Sigmoid colon (tissue), 4 donors: ENCODE data around the gene TPCN2.

Source experiments
- POLR2A ChIP-seq, 2 donors: fragments of 450-650 bp; IDR thresholded peaks; one replicate each; pipeline ENCODE4 v1.6.1; 2016; ENCODE audit warnings: antibody characterized with exemption in 2 of 2, mild to moderate bottlenecking in 2 of 2, moderate library complexity in 2 of 2
- POLR2AphosphoS5 ChIP-seq, 4 donors: sonication (generic); formaldehyde crosslinking; IDR thresholded peaks; one replicate each; pipeline ENCODE4 v1.6.1; 2017; ENCODE audit warnings: antibody characterized with exemption in 4 of 4
- TF ChIP-seq, protein P1 (sequence below), 4 experiments: fragments of 450-650 bp in 3 of 4; fragments of 200-600 bp in 1 of 4; IDR thresholded peaks; one replicate each; pipeline ENCODE4 v1.5.1; 2016 to 2019; ENCODE audit warnings: antibody characterized with exemption in 4 of 4, mild to moderate bottlenecking in 3 of 4, moderate library complexity in 2 of 4

DNA sequence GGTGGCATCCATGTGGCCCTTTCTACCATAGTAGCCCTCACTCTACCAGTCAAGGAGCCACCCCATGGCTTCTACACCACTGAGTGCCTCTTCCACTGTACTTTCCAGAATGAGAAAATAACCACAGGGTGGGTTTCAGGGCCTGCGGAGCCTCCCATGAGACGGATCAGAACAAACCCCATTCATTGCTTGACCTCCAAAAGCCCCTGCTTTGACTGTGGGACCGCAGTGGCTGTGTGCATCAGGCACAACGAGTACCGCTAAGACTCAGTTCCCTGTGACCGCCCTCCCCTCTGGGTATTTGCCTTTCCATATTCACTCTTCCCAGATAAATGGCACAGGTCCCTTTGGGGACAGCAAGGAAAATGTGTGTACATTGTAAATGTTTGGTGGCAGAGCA lies 24.2 kb upstream of the TPCN2 start:
- no peak for TF ChIP-seq POLR2A (IDR thresholded peaks at IDR 0.05)
- no peak for TF ChIP-seq POLR2AphosphoS5 (IDR thresholded peaks at IDR 0.05)
- TF ChIP-seq, protein P1, sequence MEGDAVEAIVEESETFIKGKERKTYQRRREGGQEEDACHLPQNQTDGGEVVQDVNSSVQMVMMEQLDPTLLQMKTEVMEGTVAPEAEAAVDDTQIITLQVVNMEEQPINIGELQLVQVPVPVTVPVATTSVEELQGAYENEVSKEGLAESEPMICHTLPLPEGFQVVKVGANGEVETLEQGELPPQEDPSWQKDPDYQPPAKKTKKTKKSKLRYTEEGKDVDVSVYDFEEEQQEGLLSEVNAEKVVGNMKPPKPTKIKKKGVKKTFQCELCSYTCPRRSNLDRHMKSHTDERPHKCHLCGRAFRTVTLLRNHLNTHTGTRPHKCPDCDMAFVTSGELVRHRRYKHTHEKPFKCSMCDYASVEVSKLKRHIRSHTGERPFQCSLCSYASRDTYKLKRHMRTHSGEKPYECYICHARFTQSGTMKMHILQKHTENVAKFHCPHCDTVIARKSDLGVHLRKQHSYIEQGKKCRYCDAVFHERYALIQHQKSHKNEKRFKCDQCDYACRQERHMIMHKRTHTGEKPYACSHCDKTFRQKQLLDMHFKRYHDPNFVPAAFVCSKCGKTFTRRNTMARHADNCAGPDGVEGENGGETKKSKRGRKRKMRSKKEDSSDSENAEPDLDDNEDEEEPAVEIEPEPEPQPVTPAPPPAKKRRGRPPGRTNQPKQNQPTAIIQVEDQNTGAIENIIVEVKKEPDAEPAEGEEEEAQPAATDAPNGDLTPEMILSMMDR (IDR thresholded peaks at IDR 0.05), result no peak
